Astrocyte of the spinal cord (primary cell): Measurements from ENCODE around the gene RABL2A.
"Not testable (repeated sequence)": the region's sequence is repeated elsewhere in the genome, so short reads cannot be mapped to it uniquely, and the experiment has no call there.

Experiments used
- DNase-seq: peaks from one replicate; pipeline ENCODE4 v3.0.0; 2011; ENCODE audit warnings: low read depth, low spot score
- H3K4me3 ChIP-seq: 2 replicates; pipeline ENCODE4 v1.5.1; 2011; ENCODE audit warnings: low read depth, mild to moderate bottlenecking, low read length, moderate library complexity
- CTCF ChIP-seq: IDR thresholded peaks from 2 replicates; pipeline ENCODE4 v1.5.1; 2012; ENCODE audit warnings: low read depth, mild to moderate bottlenecking, low read length, inconsistent platforms
- in situ Hi-C: cut with HindIII; loops from 2 replicates; pipeline ENCODE4 v1.10.0; 2017; ENCODE audit warnings: low sequenced_read_pairs

Gene RABL2A

GRCh38 chr2:113602040-113602769 lies 24.9 kb upstream of the RABL2A start:
- peak; percentile 58 for DNase-seq
- peak; percentile 9 for TF ChIP-seq CTCF
- in situ Hi-C loops, H3K4me3 ChIP-seq: not testable (repeated sequence)

- in situ Hi-C loops, result no loop called here
- DNase-seq, result no peak
These were observed 24.1 kb upstream of the RABL2A start for GRCh38 chr2:113602869-113603466.

GRCh38 chr2:113603467-113604084 lies 23.5 kb upstream of the RABL2A start:
- in situ Hi-C loops, result not testable (repeated sequence)
- DNase-seq, result peak; percentile 95
- peak overlapping the region; percentile 54 for H3K4me3 ChIP-seq

More at GRCh38 chr2:113602869-113603466, 24.1 kb upstream of the RABL2A start:
- peak overlapping the region; percentile 54 for H3K4me3 ChIP-seq
- no peak for TF ChIP-seq CTCF

- peak; percentile 95 for TF ChIP-seq CTCF
- in situ Hi-C loops, result not testable (repeated sequence)
- peak; percentile 89 for DNase-seq
- H3K4me3 ChIP-seq, result peak overlapping the region; percentile 43
These were observed 23.0 kb upstream of the RABL2A start for GRCh38 chr2:113604085-113604477.

- H3K4me3 ChIP-seq, DNase-seq, in situ Hi-C loops: not testable (repeated sequence)
These were observed 22.4 kb upstream of the RABL2A start for GRCh38 chr2:113604661-113605060.

- H3K4me3 ChIP-seq, in situ Hi-C loops, DNase-seq: not testable (repeated sequence)
These were observed 21.0 kb upstream of the RABL2A start for GRCh38 chr2:113606036-113606435.

GRCh38 chr2:113609822-113610221 lies 17.2 kb upstream of the RABL2A start:
- H3K4me3 ChIP-seq, in situ Hi-C loops, DNase-seq: not testable (repeated sequence)

GRCh38 chr2:113621002-113621401 lies 6.1 kb upstream of the RABL2A start:
- DNase-seq, H3K4me3 ChIP-seq, in situ Hi-C loops: not testable (repeated sequence)

GRCh38 chr2:113625906-113626305 lies 1.2 kb upstream of the RABL2A start:
- in situ Hi-C loops, DNase-seq, H3K4me3 ChIP-seq: not testable (repeated sequence)

- H3K4me3 ChIP-seq, in situ Hi-C loops, DNase-seq: not testable (repeated sequence)
These were observed 5.8 kb downstream of the RABL2A start for GRCh38 chr2:113632849-113633345.

GRCh38 chr2:113635358-113635757 lies 8.3 kb downstream of the RABL2A start:
- in situ Hi-C loops, DNase-seq, H3K4me3 ChIP-seq: not testable (repeated sequence)

- DNase-seq, in situ Hi-C loops, H3K4me3 ChIP-seq: not testable (repeated sequence)
These were observed 9.2 kb downstream of the RABL2A start for GRCh38 chr2:113636226-113636625.

- in situ Hi-C loops, DNase-seq, H3K4me3 ChIP-seq: not testable (repeated sequence)
These were observed 11.0 kb downstream of the RABL2A start for GRCh38 chr2:113638084-113638483.

- in situ Hi-C loops, H3K4me3 ChIP-seq, DNase-seq: not testable (repeated sequence)
These were observed 19.2 kb downstream of the RABL2A start for GRCh38 chr2:113646217-113646616.
